ENCODE results near the gene FBN1. TPM values are rescaled to one million over a fixed set of nuclear protein-coding genes. Genes with fewer than 3 reads are reported as not detected.

Gene FBN1
- total RNA-seq, 1 experiment from 2014 or later: 17.2 TPM

GRCh38 chr15:48499978-48500377 is 145.5 kb downstream of the FBN1 start:
- in situ Hi-C loops (cut with HindIII; ENCODE audit: low sequenced_read_pairs): no loop called here
- no peak for DNase-seq (ENCODE audit: low spot score)

GRCh38 chr15:48498828-48499227 is 146.7 kb downstream of the FBN1 start:
- DNase-seq (ENCODE audit: low spot score): no peak
- in situ Hi-C loops (cut with HindIII; ENCODE audit: low sequenced_read_pairs): no loop called here

- in situ Hi-C loops (cut with HindIII; ENCODE audit: low sequenced_read_pairs): no loop called here
- no peak for DNase-seq (ENCODE audit: low spot score)
These were observed 150.9 kb downstream of the FBN1 start for GRCh38 chr15:48494631-48495030.

- no peak for DNase-seq (ENCODE audit: low spot score)
- in situ Hi-C loops (cut with HindIII; ENCODE audit: low sequenced_read_pairs): no loop called here
These were observed 151.7 kb downstream of the FBN1 start for GRCh38 chr15:48493763-48494225.

- in situ Hi-C loops (cut with HindIII; ENCODE audit: low sequenced_read_pairs): no loop called here
- DNase-seq (ENCODE audit: low spot score): no peak
These were observed 152.3 kb downstream of the FBN1 start for GRCh38 chr15:48493084-48493762.

- in situ Hi-C loops (cut with HindIII; ENCODE audit: low sequenced_read_pairs): no loop called here
These were observed 159.3 kb downstream of the FBN1 start for GRCh38 chr15:48486228-48486627.

GRCh38 chr15:48481802-48482201 is 163.7 kb downstream of the FBN1 start:
- in situ Hi-C loops (cut with HindIII; ENCODE audit: low sequenced_read_pairs): no loop called here
- no peak for DNase-seq (ENCODE audit: low spot score)

More at GRCh38 chr15:48486228-48486627, 159.3 kb downstream of the FBN1 start:
- no peak for DNase-seq (ENCODE audit: low spot score)

- in situ Hi-C loops (cut with HindIII; ENCODE audit: low sequenced_read_pairs): no loop called here
- DNase-seq (ENCODE audit: low spot score): no peak
These were observed 165.8 kb downstream of the FBN1 start for GRCh38 chr15:48479751-48480150.

- no peak for DNase-seq (ENCODE audit: low spot score)
- in situ Hi-C loops (cut with HindIII; ENCODE audit: low sequenced_read_pairs): no loop called here
These were observed 166.9 kb downstream of the FBN1 start for GRCh38 chr15:48478581-48478980.

GRCh38 chr15:48477795-48478360 is 167.6 kb downstream of the FBN1 start:
- in situ Hi-C loops (cut with HindIII; ENCODE audit: low sequenced_read_pairs): no loop called here

GRCh38 chr15:48475600-48476395 is 169.7 kb downstream of the FBN1 start:
- in situ Hi-C loops (cut with HindIII; ENCODE audit: low sequenced_read_pairs): no loop called here
- no peak for DNase-seq (ENCODE audit: low spot score)

More at GRCh38 chr15:48477795-48478360, 167.6 kb downstream of the FBN1 start:
- no peak for DNase-seq (ENCODE audit: low spot score)

- no peak for DNase-seq (ENCODE audit: low spot score)
- in situ Hi-C loops (cut with HindIII; ENCODE audit: low sequenced_read_pairs): no loop called here
These were observed 171.8 kb downstream of the FBN1 start for GRCh38 chr15:48473667-48474066.

- in situ Hi-C loops (cut with HindIII; ENCODE audit: low sequenced_read_pairs): no loop called here
- DNase-seq (ENCODE audit: low spot score): no peak
These were observed 172.8 kb downstream of the FBN1 start for GRCh38 chr15:48472756-48473155.

GRCh38 chr15:48471073-48471472 is 174.4 kb downstream of the FBN1 start:
- in situ Hi-C loops (cut with HindIII; ENCODE audit: low sequenced_read_pairs): no loop called here
- DNase-seq (ENCODE audit: low spot score): no peak

GRCh38 chr15:48470096-48470495 is 175.4 kb downstream of the FBN1 start:
- no peak for DNase-seq (ENCODE audit: low spot score)
- in situ Hi-C loops (cut with HindIII; ENCODE audit: low sequenced_read_pairs): no loop called here

GRCh38 chr15:48469681-48470080 is 175.8 kb downstream of the FBN1 start:
- in situ Hi-C loops (cut with HindIII; ENCODE audit: low sequenced_read_pairs): no loop called here
- no peak for DNase-seq (ENCODE audit: low spot score)

GRCh38 chr15:48469271-48469670 is 176.2 kb downstream of the FBN1 start:
- in situ Hi-C loops (cut with HindIII; ENCODE audit: low sequenced_read_pairs): no loop called here
- DNase-seq (ENCODE audit: low spot score): no peak

GRCh38 chr15:48467801-48468200 is 177.7 kb downstream of the FBN1 start:
- in situ Hi-C loops (cut with HindIII; ENCODE audit: low sequenced_read_pairs): no loop called here

GRCh38 chr15:48466820-48467219 is 178.7 kb downstream of the FBN1 start:
- in situ Hi-C loops (cut with HindIII; ENCODE audit: low sequenced_read_pairs): no loop called here
- no peak for DNase-seq (ENCODE audit: low spot score)

More at GRCh38 chr15:48467801-48468200, 177.7 kb downstream of the FBN1 start:
- no peak for DNase-seq (ENCODE audit: low spot score)

- in situ Hi-C loops (cut with HindIII; ENCODE audit: low sequenced_read_pairs): no loop called here
- no peak for DNase-seq (ENCODE audit: low spot score)
These were observed 179.4 kb downstream of the FBN1 start for GRCh38 chr15:48466079-48466478.

Measured in G401 (cell line).